IMR-90 (cell line): ENCODE results near the gene PPFIA1. TPM values are rescaled to one million over a fixed set of nuclear protein-coding genes. Genes with fewer than 3 reads are reported as not detected.

ENCODE experiments used
- ATAC-seq: fragments of 200-7000 bp; cut with Tn5 transposase; 2 replicates; pipeline ENCODE4 v1.9.1; 2020; ENCODE audit warnings: low read depth, mild to moderate bottlenecking, moderate library complexity
- BruUV-seq: library from RNA; stranded (reverse); fragments of 400-500 nt; replicated peaks from 2 replicates; lab custom pipeline; 2021; lab: Mats Ljungman, UMichigan
- CTCF ChIA-PET: fragments of 300-600 bp; formaldehyde crosslinking; extraction: SDS; loops from one replicate; lab custom pipeline; 2021; ENCODE audit warnings: antibody characterized with exemption; lab: Yijun Ruan, JAX
- POLR2A ChIA-PET: fragments of 300-600 bp; sonication (Branson Sonifier 250); formaldehyde crosslinking; loops from one replicate; lab custom pipeline; 2022; ENCODE audit warnings: antibody characterized with exemption; ENCODE audit not compliant: unreplicated experiment; lab: Charles Lee
- DNase-seq: peaks from one replicate; pipeline ENCODE4 v3.0.0; 2013
- H2AFZ ChIP-seq: replicated peaks from 2 replicates; pipeline ENCODE3; 2013; ENCODE audit warnings: low read length, mild to moderate bottlenecking; ENCODE audit not compliant: poor library complexity
- H2AK5ac ChIP-seq: 2 replicates; pipeline ENCODE4 v1.6.1; 2013; ENCODE audit warnings: low read depth, low read length, inconsistent platforms
- H2AK9ac ChIP-seq: replicated peaks from 2 replicates; pipeline ENCODE3; 2013; ENCODE audit warnings: mild to moderate bottlenecking, low read depth, low read length, moderate library complexity; ENCODE audit not compliant: poor library complexity
- H2BK120ac ChIP-seq: 2 replicates; pipeline ENCODE4 v1.6.1; 2013; ENCODE audit warnings: low read depth, low read length, inconsistent platforms
- H2BK15ac ChIP-seq: 3 replicates; pipeline ENCODE4 v1.6.1; 2013; ENCODE audit warnings: low read depth, low read length, inconsistent platforms
- H2BK20ac ChIP-seq: 2 replicates; pipeline ENCODE4 v1.6.1; 2013; ENCODE audit warnings: low read depth, mild to moderate bottlenecking, inconsistent platforms, low read length, moderate library complexity
- H2BK5ac ChIP-seq: 2 replicates; pipeline ENCODE4 v1.6.1; 2013; ENCODE audit warnings: mild to moderate bottlenecking, low read depth, low read length, inconsistent platforms; ENCODE audit not compliant: poor library complexity, severe bottlenecking
- H3K14ac ChIP-seq: replicated peaks from 2 replicates; pipeline ENCODE4 v1.6.1; 2013; ENCODE audit warnings: low read depth, low read length, inconsistent platforms
- H3K18ac ChIP-seq: 2 replicates; pipeline ENCODE4 v1.6.1; 2013; ENCODE audit warnings: low read depth, low read length, control low read depth
- H3K23ac ChIP-seq: 2 replicates; pipeline ENCODE4 v1.6.1; 2013; ENCODE audit warnings: low read depth, low read length, inconsistent platforms
- H3K27ac ChIP-seq: 2 replicates; pipeline ENCODE4 v1.5.1; 2013; ENCODE audit warnings: mild to moderate bottlenecking, control low read depth, low read length; ENCODE audit not compliant: insufficient read depth
- H3K27me3 ChIP-seq: 2 replicates; pipeline ENCODE4 v1.6.1; 2013; ENCODE audit warnings: low read length; ENCODE audit not compliant: control insufficient read depth, insufficient read depth
- H3K36me3 ChIP-seq: 2 replicates; pipeline ENCODE4 v1.6.1; 2013; ENCODE audit warnings: low read length, mixed read lengths; ENCODE audit not compliant: control insufficient read depth, insufficient read depth
- H3K4ac ChIP-seq: 2 replicates; pipeline ENCODE4 v1.6.1; 2013; ENCODE audit warnings: low read depth, low read length, inconsistent platforms
- H3K4me1 ChIP-seq: 2 replicates; pipeline ENCODE4 v1.6.1; 2013; ENCODE audit warnings: low read length, mixed read lengths; ENCODE audit not compliant: control insufficient read depth, insufficient read depth
- H3K4me2 ChIP-seq: 2 replicates; pipeline ENCODE4 v1.6.1; 2013; ENCODE audit warnings: low read depth, mild to moderate bottlenecking, control low read depth, low read length, moderate library complexity
- H3K4me3 ChIP-seq: 2 replicates; pipeline ENCODE4 v1.5.1; 2013; ENCODE audit warnings: low read depth, mild to moderate bottlenecking, control low read depth, low read length, moderate library complexity; ENCODE audit not compliant: insufficient read depth
- H3K56ac ChIP-seq: 2 replicates; pipeline ENCODE4 v1.6.1; 2013; ENCODE audit warnings: low read length, inconsistent platforms; ENCODE audit not compliant: insufficient read depth; ENCODE audit errors: extremely low read depth
- H3K79me1 ChIP-seq, 2 experiments: 2 replicates each; pipeline ENCODE4 v1.6.1; 2013; ENCODE audit warnings: low read length in 2 of 2, inconsistent platforms in 1 of 2, low read depth in 1 of 2
- H3K9ac ChIP-seq: 2 replicates; pipeline ENCODE4 v1.6.1; 2013; ENCODE audit warnings: low read depth, low read length, control low read depth
- H3K9me1 ChIP-seq: 2 replicates; pipeline ENCODE4 v1.6.1; 2013; ENCODE audit warnings: low read length, inconsistent platforms; ENCODE audit not compliant: insufficient read depth
- H3K9me3 ChIP-seq: 2 replicates; pipeline ENCODE4 v1.6.1; 2013; ENCODE audit warnings: low read length; ENCODE audit not compliant: control insufficient read depth, insufficient read depth
- H4K20me1 ChIP-seq: 2 replicates; pipeline ENCODE4 v1.6.1; 2013; ENCODE audit warnings: low read length, inconsistent platforms; ENCODE audit not compliant: insufficient read depth
- H4K5ac ChIP-seq: 2 replicates; pipeline ENCODE4 v1.6.1; 2013; ENCODE audit warnings: mild to moderate bottlenecking, low read depth, low read length, control low read depth
- H4K8ac ChIP-seq, 2 experiments: 2 replicates each; pipeline ENCODE4 v1.6.1; 2013; ENCODE audit warnings: low read depth in 2 of 2, low read length in 2 of 2, control low read depth in 1 of 2, inconsistent platforms in 1 of 2
- H4K91ac ChIP-seq: 2 replicates; pipeline ENCODE4 v1.6.1; 2013; ENCODE audit warnings: low read depth, low read length, inconsistent platforms; ENCODE audit not compliant: insufficient read depth
- CEBPB ChIP-seq: IDR thresholded peaks from 2 replicates; pipeline ENCODE4 v1.6.1; 2012; ENCODE audit warnings: low read depth, low read length, improper control_type of control experiment
- MAZ ChIP-seq: IDR thresholded peaks from 2 replicates; pipeline ENCODE4 v1.6.1; 2012; ENCODE audit warnings: low read depth, mild to moderate bottlenecking, low read length, improper control_type of control experiment, moderate library complexity, borderline replicate concordance
- MXI1 ChIP-seq: IDR thresholded peaks from 2 replicates; pipeline ENCODE4 v1.6.1; 2012; ENCODE audit warnings: low read depth, mild to moderate bottlenecking, low read length, moderate library complexity, borderline replicate concordance
- NFE2L2 ChIP-seq: fragments of 150-350 bp; IDR thresholded peaks from 2 replicates; pipeline ENCODE4 v1.6.1; 2016; ENCODE audit warnings: low read depth, mild to moderate bottlenecking, low read length
- POLR2A ChIP-seq: IDR thresholded peaks from 2 replicates; pipeline ENCODE4 v1.6.1; 2012; ENCODE audit warnings: mild to moderate bottlenecking, low read depth, low read length
- RAD21 ChIP-seq: IDR thresholded peaks from 2 replicates; pipeline ENCODE4 v1.6.1; 2012; ENCODE audit warnings: low read length, improper control_type of control experiment
- RCOR1 ChIP-seq: IDR thresholded peaks from 2 replicates; pipeline ENCODE4 v1.6.1; 2012; ENCODE audit warnings: mild to moderate bottlenecking, low read length, improper control_type of control experiment; ENCODE audit not compliant: insufficient replicate concordance
- WGBS, 2 experiments: methylation state at CpG; one replicate each; pipeline versions ENCODE4 v1.1.5 to v1.1.7; 2013; ENCODE audit warnings: missing lambda C conversion rate in 2 of 2; ENCODE audit not compliant: insufficient read length in 1 of 2; ENCODE audit errors: extremely low coverage in 2 of 2; 5-methylcytosine and 5-hydroxymethylcytosine counted together
- dilution Hi-C: fragments of 300-500 bp; cut with HindIII; formaldehyde crosslinking; loops from one replicate; pipeline ENCODE4 v1.14.3; 2018; ENCODE audit warnings: low sequenced_read_pairs; ENCODE audit not compliant: unreplicated experiment
- in situ Hi-C: fragments of 300-500 bp; cut with MboI; formaldehyde crosslinking; loops from 3 replicates; pipeline ENCODE4 v1.14.3; 2019; ENCODE audit warnings: low sequenced_read_pairs, inconsistent platforms, mixed read lengths
- intact Hi-C: fragments of 100-400 bp; cut with micrococcal nuclease; formaldehyde crosslinking; loops from 2 replicates; pipeline ENCODE4 v1.10.0; 2022
- polyA plus RNA-seq, 3 experiments: library from polyadenylated mRNA; depleted of rRNA; stranded (reverse); fragments of >200 nt; gene quantifications; 2 replicates each; pipeline ENCODE4 v1.2.3, GENCODE V29; 2012; ENCODE audit warnings: low replicate concordance in 1 of 3
- total RNA-seq: library from RNA; depleted of rRNA; stranded (reverse); fragments of >200 nt; gene quantifications from 2 replicates; pipeline ENCODE4 v1.2.3, GENCODE V29; 2012
- TF ChIP-seq, protein P1 (sequence below): fragments of 150-350 bp; IDR thresholded peaks from 2 replicates; pipeline ENCODE4 v1.6.1; 2016; ENCODE audit warnings: low read depth, mild to moderate bottlenecking, low read length, moderate library complexity, borderline replicate concordance

PPFIA1 gene
- total and polyA plus RNA-seq, 2 of the 4 experiments (the other 2 are of a cell fraction) = 25.6 to 37.2 TPM

DNA sequence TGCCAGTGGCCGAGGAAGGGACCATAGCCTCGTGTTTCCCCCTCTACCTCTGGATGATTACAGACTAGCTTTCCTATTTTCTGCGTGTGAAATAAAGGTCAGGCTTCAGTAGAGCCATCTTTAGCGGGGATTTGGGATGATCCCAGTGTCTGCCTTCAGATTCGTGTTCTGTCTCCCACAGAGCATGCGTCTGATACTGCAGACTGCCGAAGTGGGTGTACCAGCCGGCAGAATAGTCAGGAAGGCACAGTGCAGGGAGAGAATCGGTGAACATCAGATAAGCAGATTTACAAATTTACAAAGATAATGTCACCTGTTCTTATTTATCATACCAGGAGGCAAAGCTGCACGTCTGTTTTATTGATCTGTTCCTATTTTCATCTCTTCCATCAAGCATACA is 138.9 kb downstream of the PPFIA1 start:
- POLR2A ChIA-PET = no interaction called here

More for the DNA sequence above, 138.9 kb downstream of the PPFIA1 start:
- Histone ChIP-seq H2AFZ (no peak overlapping the region), H2BK15ac (no peak overlapping the region), H3K56ac (no peak overlapping the region), H3K36me3 (peaks cover 82% of the 10 kb centered on the region), H3K4me3 (no peak overlapping the region), H2AK5ac (no peak overlapping the region), H3K14ac (no peak overlapping the region), H4K20me1 (peaks cover 96% of the 10 kb centered on the region), H3K4me2 (no peak overlapping the region), H2BK20ac (no peak overlapping the region), H3K27me3 (no peaks in the 10 kb centered on the region), H2BK5ac (no peak overlapping the region), H3K23ac (no peak overlapping the region), H3K79me1 (peaks cover 42 to 84% of the 10 kb centered on the region in 2 experiments), H3K9me3 (no peaks in the 10 kb centered on the region), H2BK120ac (no peak overlapping the region), H3K9me1 (no peaks in the 10 kb centered on the region; the same call in 1 of the 2 replicates), H3K4me1 (0 out of 2 replicates have a peak, but pooled peaks cover under 1% of the 10 kb centered on the region), H3K9ac (no peak overlapping the region), H4K8ac (no peak overlapping the region), H3K4ac (no peak overlapping the region), H3K18ac (no peak overlapping the region), H4K91ac (no peak overlapping the region), H3K27ac (no peak overlapping the region), H2AK9ac (no peak overlapping the region), H4K5ac (no peak overlapping the region)
- dilution Hi-C loops (no loop called here), intact Hi-C loops (no loop called here), in situ Hi-C loops (no loop called here)
- CTCF ChIA-PET = no interaction called here
- TSS peak; percentile 16 for BruUV-seq
- TF ChIP-seq, protein P1, sequence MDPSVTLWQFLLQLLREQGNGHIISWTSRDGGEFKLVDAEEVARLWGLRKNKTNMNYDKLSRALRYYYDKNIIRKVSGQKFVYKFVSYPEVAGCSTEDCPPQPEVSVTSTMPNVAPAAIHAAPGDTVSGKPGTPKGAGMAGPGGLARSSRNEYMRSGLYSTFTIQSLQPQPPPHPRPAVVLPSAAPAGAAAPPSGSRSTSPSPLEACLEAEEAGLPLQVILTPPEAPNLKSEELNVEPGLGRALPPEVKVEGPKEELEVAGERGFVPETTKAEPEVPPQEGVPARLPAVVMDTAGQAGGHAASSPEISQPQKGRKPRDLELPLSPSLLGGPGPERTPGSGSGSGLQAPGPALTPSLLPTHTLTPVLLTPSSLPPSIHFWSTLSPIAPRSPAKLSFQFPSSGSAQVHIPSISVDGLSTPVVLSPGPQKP = no peak
- TF ChIP-seq NFE2L2 (no peak), MAZ (no peak), MXI1 (no peak), RCOR1 (no peak), CEBPB (no peak), RAD21 (no peak), POLR2A (no peak)
- ATAC-seq (no peak), DNase-seq (no peak)
- WGBS, 2 experiments = 97% methylated on average over 6 of the region's 10 CpGs; no CpG with 5 or more reads in 1 of the 2 experiments
